Activated CD4-positive, alpha-beta T cell treated with anti-CD3 and anti-CD28 coated beads for 48 hours (primary cell): Measurements from ENCODE around the gene LIME1.

ENCODE experiments used
- DNase-seq: peaks from one replicate; pipeline ENCODE4 v3.0.0-alpha.2; 2020

The LIME1 gene

DNA sequence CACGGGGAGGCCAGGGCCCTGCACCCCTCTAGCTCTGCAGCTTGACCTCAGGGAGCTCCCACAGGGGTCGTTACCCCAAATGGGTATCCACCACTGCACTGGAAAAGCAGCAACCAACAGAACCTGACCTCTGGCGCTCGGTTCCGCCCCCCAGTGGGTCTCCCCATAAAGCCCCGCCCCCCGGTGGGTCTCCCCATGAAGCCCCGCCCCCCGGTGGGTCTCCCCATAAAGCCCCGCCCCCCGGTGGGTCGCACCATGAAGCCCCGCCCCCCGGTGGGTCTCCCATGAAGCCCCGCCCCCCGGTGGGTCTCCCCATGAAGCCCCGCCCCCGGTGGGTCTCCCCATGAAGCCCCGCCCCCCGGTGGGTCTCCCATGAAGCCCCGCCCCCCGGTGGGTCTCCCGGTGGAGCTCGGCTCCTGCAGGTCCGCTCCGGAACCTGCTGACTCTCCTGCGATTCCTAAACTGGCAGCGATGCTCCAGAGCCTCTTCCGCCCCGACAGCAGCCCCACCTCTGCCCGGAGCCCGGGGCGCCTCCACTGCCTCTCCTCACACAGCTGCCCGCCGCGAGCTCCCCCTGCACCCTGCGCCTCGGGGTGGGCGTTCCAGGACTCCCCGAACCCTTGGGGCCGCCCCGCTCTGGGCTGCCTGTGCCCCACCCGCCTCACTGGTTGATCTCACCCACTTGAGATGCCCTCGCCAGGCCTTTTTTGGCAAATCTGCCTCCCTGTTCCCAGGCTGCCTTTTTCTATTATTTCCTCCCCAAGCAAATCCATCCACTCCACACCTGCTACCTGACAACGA, 15.2 kb downstream of the LIME1 start:
- peak; percentile 51 for DNase-seq

DNA sequence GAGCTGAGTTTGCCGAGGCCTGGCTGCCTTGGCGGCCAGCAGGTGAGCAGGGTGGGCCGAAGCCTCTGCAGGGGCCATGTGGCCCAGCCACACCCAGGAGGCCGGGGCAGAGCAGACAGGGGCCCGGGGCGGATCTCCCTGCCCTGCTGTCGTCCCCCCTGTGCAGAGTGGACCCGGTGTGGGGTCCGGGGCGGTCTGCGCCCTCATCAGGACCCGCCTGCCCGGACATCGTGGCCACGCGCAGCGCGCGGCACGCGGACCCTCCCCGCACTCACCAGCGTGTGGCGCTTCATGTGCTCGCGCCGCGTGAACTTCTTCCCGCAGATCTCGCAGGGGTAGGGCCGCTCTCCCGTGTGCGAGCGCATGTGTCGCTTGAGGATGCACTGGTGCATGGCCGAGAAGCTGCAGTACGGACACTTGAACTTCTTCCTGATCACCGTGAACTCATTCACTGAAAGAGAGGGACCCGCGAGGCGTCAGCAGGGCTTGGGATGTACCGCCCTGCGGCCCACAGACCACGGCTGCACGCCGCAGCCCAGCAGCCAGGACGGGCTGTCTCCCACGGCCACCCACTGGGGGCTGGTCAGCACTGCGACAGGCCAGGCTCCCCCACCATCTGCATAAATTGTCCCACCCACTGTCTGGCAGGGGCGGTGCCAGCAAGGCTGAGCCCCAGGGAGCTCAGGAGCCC, 16.1 kb downstream of the LIME1 start:
- DNase-seq, result no peak

DNA sequence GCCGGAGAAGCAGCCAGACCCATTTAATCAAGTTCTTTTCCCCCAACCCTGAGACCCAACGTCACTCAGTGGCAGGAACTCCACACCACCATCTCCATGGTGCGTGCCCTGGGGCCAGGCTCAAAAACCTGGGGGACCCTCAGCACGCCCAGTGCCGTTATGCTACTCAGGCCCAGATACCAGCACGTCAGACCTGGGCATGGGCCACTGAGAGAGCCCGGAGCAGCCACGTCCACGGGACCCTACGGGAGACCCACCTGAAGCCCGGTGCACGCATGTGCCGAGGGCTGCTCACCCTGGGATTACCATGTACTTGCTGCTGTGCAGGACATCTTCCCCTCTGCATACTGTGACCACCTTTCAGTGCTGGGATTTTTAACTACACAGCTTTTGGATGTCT, 16.9 kb downstream of the LIME1 start:
- no peak for DNase-seq

DNA sequence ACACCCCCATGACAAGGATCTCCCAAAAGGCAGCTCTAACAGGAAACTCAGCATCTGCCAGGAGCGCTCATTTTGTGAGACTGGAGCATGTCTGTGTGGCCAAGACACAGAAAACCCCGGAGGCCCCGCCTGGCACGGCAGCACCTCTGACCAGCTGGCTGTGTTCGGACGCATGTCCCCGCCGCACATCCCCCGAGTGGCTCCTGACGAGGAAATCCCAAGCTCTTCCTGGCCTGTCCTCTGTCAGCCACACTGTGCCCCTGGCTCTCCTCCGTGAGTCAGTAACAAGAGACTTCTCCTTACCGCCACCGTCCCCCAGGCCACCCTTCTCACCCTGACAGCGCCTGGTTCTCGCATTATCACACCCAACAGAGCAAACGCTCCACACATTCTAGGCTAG, 17.5 kb downstream of the LIME1 start:
- no peak for DNase-seq

DNA sequence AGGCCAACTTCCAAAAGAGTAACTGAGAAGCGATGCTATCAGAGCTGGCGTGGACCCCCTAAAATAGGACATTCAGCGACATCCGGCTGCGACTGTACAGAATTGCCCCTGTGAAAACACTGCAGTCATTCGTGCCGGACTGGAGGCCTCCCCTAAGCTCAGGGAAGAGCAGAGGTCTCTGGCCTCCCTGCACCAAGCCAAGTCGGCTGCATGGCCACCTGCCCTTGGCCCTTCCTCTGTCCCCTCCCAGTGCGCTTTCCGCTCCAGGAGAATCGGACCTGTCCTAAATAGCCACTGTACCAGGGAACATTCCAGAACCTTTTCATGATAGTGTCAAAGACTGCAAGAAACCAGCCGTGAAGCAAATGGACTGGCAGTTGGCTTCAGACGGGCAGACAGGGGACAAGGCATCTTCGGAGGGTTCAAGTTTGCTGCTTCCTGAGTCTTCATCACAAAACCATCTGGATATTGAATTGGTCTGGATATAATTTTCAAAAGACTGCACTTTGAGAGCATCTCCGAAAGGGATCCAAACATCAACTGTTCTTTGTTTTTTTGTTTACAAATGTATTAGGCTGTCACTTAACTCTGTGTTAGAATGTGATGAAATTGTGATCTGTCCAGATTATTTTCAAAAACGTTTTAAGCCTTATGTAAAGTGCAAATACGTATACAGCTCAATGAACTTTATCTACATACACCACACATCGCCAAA, 19.6 kb downstream of the LIME1 start:
- DNase-seq, result no peak

DNA sequence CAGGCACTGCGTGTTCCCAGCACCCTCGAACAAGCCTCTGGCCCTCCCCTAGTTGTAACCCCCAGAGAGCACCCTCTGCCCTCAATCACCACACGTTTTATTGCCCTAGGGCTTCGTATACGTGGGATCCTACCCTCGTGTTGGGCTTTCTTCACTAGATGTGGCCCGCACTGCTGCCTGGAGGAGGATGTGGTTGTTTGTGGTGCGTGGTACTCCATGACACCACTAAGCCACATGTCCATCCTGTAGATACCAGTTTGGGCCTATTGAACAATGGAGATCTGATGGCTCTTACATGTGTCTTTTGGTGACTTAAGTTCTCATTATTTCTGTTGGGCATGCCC, 20.2 kb downstream of the LIME1 start:
- no peak for DNase-seq

DNA sequence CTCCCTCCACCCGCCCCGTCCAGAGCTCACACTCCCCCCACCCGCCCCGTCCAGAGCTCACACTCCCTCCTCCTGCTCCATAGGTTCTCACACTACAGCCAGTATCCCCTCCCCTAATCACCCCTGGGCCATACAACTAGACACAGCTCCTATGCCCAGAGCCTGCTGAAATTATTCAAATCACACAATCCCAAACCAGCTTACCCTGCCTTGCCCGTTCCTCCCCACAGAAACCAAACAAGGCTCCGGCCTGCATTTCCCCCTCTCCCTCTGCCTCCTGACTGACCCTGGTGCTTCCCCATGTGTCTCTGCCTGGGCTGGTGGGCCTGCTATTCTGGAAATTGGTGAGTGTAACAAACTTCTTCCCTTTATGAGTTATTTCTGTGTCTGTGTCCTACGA, 21.7 kb downstream of the LIME1 start:
- no peak for DNase-seq

DNA sequence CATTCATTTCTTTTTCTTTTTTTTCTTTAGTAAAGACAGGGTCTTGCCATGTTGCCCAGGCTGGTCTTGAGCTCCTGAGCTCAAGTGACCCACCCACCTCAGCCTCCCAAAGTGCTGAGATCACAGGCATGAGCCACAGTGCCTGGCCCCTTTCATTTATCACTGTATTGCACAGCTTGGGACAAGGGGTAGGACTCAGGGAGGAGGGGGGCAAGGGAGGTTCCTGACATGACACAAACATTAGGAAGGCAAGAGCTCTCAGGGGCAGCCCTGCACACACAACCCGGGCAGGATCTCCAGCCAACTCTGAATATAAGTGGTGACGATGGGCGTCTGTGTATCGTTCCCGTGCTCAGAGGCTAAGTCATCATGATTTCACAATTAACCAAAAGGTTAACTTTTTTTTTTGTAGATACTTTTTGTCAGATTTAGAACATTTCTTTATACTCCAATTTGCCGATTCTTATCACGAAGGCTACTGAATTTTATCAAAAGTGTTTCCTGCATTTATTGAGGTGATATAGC, 23.0 kb downstream of the LIME1 start:
- no peak for DNase-seq

DNA sequence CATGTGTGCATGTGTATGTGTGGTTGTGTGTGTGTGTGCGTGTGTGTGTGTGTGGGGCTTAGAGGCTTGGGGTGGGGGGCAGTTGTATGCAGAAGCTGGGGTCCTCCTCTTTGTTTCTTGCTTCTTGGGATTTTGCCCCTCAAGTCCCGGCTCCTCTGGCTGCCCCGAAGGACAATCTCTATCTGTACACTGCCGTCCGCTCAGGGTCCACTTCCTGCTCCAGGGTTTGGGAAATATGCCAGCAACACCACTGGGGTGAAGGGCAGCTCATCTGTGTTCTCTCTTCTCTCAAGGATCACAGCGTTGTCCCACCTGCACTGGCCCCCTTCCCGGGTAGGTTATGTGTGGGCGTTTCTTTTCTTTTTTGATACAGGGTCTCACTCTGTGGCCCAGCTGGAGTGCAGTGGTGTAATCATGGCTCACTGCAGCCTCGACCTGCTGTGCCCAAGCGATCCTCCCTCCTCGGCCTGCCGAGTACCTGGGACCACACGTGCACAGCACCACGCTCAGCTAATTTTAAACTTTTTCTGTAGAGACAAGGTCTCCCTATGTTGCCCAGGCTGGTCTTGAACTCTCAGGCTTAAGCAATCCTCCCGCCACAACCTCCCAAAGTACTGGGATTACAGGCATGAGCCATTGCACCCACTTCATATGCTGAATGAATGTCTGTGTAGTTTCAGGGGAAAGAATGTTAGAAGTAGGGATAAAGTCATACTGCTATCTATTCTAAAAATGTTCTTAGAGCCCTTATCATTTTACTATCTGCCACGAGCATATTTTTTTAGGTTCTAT, 28.8 kb downstream of the LIME1 start:
- no peak for DNase-seq

DNA sequence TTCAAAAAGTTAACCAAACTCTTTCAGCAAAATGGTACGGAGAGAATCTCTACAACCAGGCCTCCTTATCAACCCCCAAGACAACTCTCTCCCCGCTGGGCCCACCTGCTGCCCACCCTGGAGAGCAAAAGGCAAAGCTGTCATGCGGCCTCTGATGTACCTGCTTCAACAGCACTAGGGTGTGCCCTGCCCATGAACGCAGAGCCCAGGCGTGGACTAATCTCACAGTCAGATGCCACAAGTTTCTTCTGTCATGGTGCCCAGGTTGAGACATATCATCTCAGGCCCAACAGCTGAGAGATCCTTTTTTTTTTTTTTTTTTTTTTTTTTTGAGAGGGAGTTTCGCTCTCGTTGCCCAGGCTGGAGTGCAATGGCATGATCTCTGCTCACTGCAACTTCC, 29.4 kb downstream of the LIME1 start:
- DNase-seq, result no peak

DNA sequence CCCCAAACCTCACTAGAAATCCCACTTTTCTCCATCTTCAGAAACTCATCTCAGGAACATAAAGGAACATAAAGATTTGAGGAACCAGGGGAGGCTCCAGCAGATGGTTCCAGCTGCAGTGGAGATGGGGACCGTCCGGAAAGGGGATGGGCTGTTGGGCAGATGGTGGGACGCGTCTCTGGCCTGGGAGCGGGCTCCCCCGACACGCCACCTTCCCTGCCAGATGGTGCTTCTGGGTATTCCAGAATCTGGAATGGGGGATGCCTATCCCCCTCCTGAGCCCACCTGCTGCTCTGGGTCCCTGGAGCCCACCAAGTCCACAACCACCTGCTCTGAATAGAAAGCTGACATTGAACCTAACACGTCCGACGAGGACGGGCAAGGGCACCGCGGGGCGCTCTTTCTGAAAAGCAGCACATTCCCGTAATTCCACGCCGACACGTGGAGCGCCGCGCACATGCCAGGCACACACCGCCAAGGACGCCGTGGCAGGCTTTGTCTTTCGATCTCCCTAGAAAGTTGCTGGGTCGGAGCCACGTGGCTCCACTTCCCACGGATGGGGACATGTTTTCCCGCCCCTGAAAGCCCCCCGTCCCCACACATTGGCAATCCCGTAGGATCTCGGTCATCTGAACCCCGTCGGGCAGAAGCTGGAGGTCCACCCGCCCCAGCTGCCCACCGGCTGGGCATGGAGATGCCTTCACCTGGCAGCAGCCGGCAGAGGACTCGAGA, 30.4 kb downstream of the LIME1 start:
- no peak for DNase-seq

DNA sequence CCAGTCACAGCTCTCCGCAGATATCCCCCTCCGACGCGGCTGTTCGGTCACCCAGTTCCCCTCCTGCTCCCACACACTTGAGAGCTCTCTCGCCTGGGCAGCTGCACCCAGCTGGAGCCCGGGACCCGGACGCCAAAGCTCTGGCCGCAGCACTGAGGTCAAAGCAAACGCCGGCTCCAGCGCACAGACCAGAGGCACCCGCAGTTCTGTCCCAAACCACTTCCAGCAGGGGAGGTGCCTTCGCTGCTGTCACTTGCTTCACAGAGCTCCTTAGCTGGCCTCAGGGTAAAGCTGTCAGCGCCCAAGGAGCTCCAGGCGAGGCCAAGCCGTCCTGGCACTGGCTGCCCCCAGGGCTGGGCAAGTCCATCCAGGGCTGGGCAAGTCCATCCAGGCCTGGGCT, 31.0 kb downstream of the LIME1 start:
- no peak for DNase-seq

DNA sequence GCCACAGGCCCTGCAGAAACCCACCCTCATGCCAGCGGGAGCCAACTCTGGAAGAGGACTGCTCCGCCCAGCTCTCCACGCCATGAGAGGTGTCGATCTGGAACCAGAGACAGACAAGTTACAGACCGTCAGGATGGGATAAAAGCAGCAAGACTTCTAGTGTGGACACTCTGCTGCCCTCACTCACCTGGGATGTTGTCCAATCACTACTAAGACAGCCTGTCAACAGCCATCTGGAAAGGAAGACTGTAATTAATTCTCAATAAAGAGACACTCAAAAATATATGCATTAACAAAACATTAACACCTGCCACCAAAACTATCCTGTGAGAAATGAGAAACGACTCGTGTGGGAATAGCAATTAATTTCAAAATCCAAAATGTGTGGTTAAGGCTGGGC, 31.4 kb downstream of the LIME1 start:
- DNase-seq, result no peak

DNA sequence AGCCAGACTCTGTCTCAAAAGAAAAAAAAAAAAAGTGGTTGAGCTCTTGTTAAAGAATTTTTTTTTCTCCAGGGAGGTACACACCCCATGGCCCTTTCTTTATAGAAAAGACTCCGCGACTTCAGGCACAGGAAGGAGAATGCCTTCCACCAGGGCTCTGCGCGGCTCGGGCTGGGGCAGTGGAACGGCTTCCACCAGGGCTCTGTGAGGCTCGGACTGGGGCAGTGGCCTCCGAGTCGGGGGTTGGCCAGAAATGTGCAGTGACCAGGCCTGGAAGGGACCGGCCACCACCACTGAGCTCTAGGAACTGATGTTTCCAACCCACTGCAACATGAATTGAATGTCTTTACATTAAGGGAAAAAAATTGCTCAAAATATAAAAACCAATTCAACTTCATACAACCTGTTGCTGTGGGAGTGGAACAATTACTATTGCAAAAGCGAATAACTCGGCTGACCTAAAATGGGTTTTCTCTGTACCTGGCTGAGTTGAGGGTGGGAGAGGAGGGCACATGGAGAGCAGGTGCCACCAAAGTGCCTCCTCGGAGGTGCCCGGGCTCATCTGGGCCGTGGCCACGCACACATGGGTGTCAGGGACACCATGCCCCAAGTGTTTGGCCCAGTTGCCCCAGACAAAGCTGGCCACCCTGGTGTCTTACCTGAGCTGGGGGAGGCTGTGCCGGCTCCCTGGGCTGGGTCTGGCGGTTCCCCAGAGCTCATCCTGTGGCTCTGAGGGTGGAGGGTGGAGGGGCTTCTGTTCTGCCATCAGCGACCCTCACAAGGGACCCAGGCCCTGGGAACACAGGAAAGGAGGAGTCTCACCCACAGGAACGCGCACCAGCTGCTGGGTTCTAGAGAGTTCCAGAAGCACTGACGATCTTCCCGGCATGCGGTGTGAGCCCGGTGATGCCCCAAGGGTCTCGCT, 32.4 kb downstream of the LIME1 start:
- DNase-seq, result no peak

DNA sequence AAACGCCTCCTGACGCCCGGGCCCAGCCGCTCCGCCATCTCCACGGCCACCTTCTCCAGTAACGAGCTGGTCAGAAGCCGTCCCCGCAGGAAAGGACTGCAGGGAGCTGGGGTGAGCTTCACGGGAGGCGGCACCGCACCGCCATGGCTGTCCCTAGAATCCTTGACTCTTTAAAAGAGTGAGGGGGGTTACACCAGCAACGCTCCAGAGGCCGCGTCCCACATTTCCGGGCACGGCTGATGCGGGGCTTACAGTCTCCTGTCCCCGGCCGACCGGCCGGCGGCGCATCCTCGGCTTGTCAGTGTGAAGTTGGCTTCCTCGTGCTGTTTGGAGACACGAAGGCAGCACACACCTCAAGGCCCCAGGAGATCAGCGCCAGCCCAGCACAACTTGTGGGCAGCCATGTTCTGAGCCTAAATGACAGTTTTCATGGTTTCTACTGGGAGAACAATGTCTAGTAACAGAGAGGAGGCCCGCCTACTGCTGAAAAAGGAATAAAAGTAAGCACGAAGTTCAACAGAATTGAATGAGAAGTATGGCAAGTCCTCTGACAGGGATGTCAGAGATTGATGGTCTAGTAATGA, 33.5 kb downstream of the LIME1 start:
- no peak for DNase-seq

DNA sequence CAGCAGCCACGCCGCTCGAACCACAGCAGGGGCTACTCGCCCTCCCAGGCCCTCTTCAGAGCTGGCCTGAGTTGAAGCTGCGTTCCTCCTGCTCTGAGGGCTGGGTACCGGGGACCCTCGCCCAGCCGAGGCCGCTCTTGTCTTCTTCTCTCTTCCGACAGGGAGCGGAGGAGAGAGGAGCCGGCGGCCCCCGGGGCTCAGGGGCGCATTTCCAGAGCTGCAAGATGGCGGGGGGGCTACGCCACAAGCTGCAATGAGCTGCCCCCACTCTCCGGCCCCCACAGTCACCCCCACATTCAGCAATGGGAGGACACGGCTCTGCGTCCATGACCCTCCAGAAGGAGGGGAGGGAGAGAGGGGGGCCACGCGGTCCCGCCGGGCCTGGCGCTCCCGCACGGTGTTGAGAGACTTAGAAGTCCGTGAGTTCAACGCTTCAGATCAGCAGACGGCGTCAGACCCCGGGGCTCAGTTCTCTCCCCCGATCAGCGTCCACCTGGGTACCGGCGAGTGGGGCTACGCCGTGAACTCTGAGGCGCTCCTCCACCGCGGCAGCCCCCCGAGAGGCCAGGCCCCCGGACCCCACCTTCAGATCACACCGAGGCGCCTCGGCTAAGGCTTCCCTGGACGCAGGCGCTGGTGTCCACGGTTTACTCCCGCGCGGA, 34.7 kb downstream of the LIME1 start:
- no peak for DNase-seq

DNA sequence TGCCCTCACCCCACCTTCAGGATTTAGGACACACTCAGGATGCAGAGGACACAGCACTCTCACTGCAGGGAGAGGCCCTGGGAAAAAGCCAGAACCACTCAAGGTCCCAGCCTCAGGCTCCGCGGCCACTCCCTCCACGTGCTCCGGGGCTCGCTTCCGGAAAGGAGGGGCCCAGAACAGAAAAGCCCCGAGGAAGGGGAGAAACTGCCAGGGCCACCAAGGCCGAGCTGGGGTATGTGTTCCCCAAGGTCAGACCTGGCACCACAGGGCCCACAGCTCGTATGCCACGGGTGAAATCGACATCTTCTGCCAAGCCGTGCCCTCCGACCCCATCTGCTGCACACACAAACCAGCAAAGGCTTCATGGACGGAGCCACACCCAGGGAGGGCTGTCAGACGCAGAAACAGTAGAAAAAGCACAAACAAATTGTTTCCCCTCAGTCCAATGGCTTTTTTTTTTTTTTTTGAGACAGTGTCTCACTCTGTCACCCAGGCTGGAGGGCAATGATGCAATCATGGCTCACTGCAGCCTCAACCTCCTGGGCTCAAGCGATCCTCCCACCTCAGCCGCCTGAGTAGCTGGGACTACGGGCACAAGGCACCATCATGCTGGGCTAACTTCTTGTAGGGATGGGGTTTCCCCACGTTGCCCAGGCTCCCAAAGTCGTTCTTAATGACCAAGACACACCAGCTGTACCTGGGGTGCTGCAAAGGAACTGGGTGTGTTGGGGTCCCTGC, 36.5 kb downstream of the LIME1 start:
- no peak for DNase-seq

DNA sequence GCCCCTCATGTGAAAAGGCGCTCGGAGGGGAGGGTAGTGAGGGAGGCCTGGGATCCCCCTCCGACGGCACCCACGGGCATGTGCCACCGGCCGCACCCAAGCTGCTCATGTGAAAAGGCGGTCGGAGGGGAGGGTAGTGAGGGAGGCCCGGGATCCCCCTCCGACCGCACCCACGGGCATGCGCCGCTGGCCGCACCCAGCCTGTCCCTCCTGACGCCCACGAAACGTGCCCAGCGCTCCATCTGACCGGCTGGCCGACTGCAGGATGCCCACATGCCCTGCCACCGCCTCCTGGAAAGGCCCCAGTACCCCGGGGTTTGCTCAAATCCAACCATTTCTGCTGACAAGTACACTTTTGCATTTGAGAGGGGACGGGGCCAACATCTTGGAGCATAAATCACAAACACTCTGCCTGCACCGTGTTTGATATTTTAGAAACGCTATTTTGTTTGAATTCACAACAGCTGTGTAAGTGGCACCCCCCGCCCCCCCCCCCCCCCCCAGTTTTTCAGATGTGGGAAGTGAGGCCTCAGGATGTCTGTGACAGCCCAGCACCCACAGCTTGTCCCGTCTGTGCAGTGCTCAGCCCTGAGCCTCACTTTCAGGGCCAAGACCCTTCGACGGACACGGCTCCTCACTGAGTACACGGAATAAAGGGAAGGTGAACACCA, 37.2 kb downstream of the LIME1 start:
- DNase-seq, result no peak

DNA sequence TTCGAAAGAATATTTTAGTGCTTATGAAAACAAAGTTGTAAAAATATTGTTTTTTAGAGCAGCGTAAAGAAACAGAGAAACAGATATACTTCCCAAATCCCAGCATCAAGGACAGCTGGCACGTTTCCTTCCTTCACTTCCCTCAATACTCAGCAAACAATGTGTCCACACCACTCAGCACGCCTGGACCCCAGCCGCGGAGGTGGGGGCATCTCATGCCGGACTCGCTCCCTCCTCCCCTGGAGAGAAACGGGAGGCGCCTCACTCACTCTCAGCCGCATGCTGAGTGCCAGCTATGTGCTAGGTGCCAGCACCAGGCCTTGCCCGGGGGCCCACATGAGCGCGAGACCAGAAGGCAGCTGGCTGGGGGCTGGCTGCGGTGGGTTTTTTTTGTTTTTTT, 37.8 kb downstream of the LIME1 start:
- DNase-seq, result no peak
